Keratinocyte (primary cell): ENCODE measurements around the gene KRTAP2-1. TPM values are rescaled to one million over a fixed set of nuclear protein-coding genes. Genes with fewer than 3 reads are reported as not detected.

Experiments
- DNase-seq: peaks from one replicate; pipeline ENCODE4 v3.0.0-alpha.2; 2011; ENCODE audit warnings: low read depth, missing footprints, low spot score
- FAIRE-seq: peaks from 2 replicates; lab custom pipeline; 2011; peaks lifted over from hg19 to GRCh38; lab: Jason Lieb, UNC
- H2AFZ ChIP-seq: 2 replicates; pipeline ENCODE4 v1.6.0; 2012; ENCODE audit warnings: low read length, control low read depth, inconsistent platforms; ENCODE audit not compliant: control insufficient read depth
- H3K27ac ChIP-seq: 2 replicates; pipeline ENCODE4 v1.5.1; 2011; ENCODE audit warnings: low read length; ENCODE audit not compliant: control insufficient read depth, insufficient read depth
- H3K27me3 ChIP-seq: 3 replicates; pipeline ENCODE4 v1.6.0; 2011; ENCODE audit warnings: low read length; ENCODE audit not compliant: control insufficient read depth, insufficient read depth; ENCODE audit errors: extremely low read depth
- H3K36me3 ChIP-seq, 2 experiments: 2 replicates in 1 of 2; 3 replicates in 1 of 2; pipeline ENCODE4 v1.5.1; 2011; ENCODE audit warnings: low read length in 2 of 2, mild to moderate bottlenecking in 1 of 2; ENCODE audit not compliant: control insufficient read depth in 2 of 2, insufficient read depth in 2 of 2; ENCODE audit errors: extremely low read depth in 1 of 2
- H3K4me1 ChIP-seq: 3 replicates; pipeline ENCODE4 v1.5.1; 2011; ENCODE audit warnings: low read length; ENCODE audit not compliant: control insufficient read depth, insufficient read depth; ENCODE audit errors: extremely low read depth
- H3K4me2 ChIP-seq: 3 replicates; pipeline ENCODE4 v1.6.0; 2011; ENCODE audit warnings: low read depth, low read length; ENCODE audit not compliant: control insufficient read depth, insufficient read depth; ENCODE audit errors: extremely low read depth
- H3K4me3 ChIP-seq, 3 experiments: fragments of 200-600 bp in 1 of 3; sonication (generic) in 1 of 3; 2 replicates in 2 of 3; 3 replicates in 1 of 3; pipeline ENCODE4 v1.5.1; 2011 to 2016; ENCODE audit warnings: low read length in 3 of 3, mild to moderate bottlenecking in 3 of 3, control low read depth in 2 of 3, inconsistent platforms in 1 of 3, low read depth in 1 of 3, mixed read lengths in 1 of 3, mixed run types in 1 of 3, moderate library complexity in 1 of 3; ENCODE audit not compliant: control insufficient read depth in 2 of 3, insufficient read depth in 2 of 3; ENCODE audit errors: extremely low read depth in 1 of 3
- H3K79me2 ChIP-seq: 2 replicates; pipeline ENCODE4 v1.6.0; 2012; ENCODE audit warnings: low read length; ENCODE audit not compliant: control insufficient read depth, insufficient read depth
- H3K9ac ChIP-seq: 3 replicates; pipeline ENCODE4 v1.6.0; 2011; ENCODE audit warnings: low read length; ENCODE audit not compliant: control insufficient read depth, insufficient read depth; ENCODE audit errors: extremely low read depth
- H3K9me1 ChIP-seq: 3 replicates; pipeline ENCODE4 v1.6.0; 2011; ENCODE audit warnings: low read length; ENCODE audit not compliant: control insufficient read depth, insufficient read depth; ENCODE audit errors: extremely low read depth
- H3K9me3 ChIP-seq: 2 replicates; pipeline ENCODE4 v1.5.1; 2012; ENCODE audit warnings: low read depth, low read length; ENCODE audit not compliant: control insufficient read depth
- H4K20me1 ChIP-seq: 3 replicates; pipeline ENCODE4 v1.6.0; 2011; ENCODE audit warnings: low read length; ENCODE audit not compliant: control insufficient read depth, insufficient read depth; ENCODE audit errors: extremely low read depth
- EZH2 ChIP-seq: IDR thresholded peaks from one replicate; pipeline ENCODE4 v1.6.1; 2012; ENCODE audit warnings: inconsistent platforms, mild to moderate bottlenecking, low read length, moderate library complexity
- dilution Hi-C: fragments of 300-500 bp; cut with MboI; formaldehyde crosslinking; loops from one replicate; pipeline ENCODE4 v1.7.0; 2020; ENCODE audit warnings: low sequenced_read_pairs; ENCODE audit not compliant: extremely low pct_ligation_motif_present
- polyA plus RNA-seq, 5 experiments: library from polyadenylated mRNA; depleted of rRNA in 3 of 5; stranded (reverse) in 3 of 5; stranded (forward) in 1 of 5; unstranded in 1 of 5; fragments of >200 nt; gene quantifications; 1 replicate in 1 of 5; 2 replicates in 3 of 5; 3 replicates in 1 of 5; pipeline versions ENCODE4 v1.2.1 to v1.2.3, GENCODE V29; 2011 to 2012; ENCODE audit warnings: missing spikeins in 2 of 5, low read depth in 1 of 5, low replicate concordance in 1 of 5
- TF ChIP-seq, protein P1 (sequence below), 3 experiments: IDR thresholded peaks in 1 of 3; conservative IDR thresholded peaks in 1 of 3; optimal IDR thresholded peaks in 1 of 3; 2 replicates in 2 of 3; 3 replicates in 1 of 3; pipeline versions ENCODE3 to v1.5.1; 2011; ENCODE audit warnings: low read length in 3 of 3, mild to moderate bottlenecking in 3 of 3, moderate library complexity in 2 of 3, control low read depth in 1 of 3, inconsistent platforms in 1 of 3; ENCODE audit not compliant: insufficient read depth in 2 of 3; ENCODE audit errors: extremely low read depth in 1 of 3

Gene KRTAP2-1
- polyA plus RNA-seq, 1 donor (not counting 4 experiments of a cell fraction or from before 2014, with no cell fraction given): not detected

DNA sequence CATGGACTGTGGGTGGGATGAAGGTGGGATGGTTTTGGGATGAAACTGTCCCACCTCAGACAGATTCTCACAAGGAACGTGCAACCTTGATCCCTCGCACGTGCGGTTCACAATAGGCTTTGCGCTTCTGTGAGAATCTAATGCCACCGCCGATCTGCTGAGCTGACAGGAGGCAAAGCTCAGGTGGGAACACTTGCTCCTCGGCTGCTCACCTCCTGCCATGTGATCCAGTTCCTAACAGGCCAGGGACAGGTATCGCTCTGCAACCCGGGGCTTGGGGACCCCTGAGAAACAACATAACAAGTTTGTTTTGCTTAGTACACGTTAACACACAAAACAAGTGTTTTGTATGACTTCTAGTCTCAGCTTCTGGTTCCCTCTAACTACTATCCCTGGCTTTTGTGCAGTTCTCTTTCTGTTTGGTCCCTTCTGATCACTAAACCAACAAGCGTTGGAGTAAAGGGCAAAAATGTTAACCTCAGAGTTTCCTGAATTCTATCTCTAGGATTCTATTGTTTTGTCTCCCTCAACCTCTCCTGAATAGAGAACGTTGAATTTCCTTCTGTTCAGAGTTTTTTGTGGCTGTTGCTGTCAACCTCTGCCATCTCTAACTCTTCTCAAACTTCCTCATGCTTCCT lies 30.4 kb downstream of the KRTAP2-1 start:
- Histone ChIP-seq H3K9ac (no peak overlapping the region), H3K9me1 (no peaks in the 10 kb centered on the region), H3K9me3 (no peaks in the 10 kb centered on the region), H3K4me2 (no peak overlapping the region), H3K79me2 (no peaks in the 10 kb centered on the region), H3K4me3 (no peak overlapping the region), H2AFZ (no peak overlapping the region), H3K4me1 (no peaks in the 10 kb centered on the region), H3K36me3 (no peaks in the 10 kb centered on the region), H4K20me1 (no peaks in the 10 kb centered on the region), H3K27ac (no peak overlapping the region), H3K27me3 (no peaks in the 10 kb centered on the region)
- TF ChIP-seq EZH2: no peak
- TF ChIP-seq, protein P1, sequence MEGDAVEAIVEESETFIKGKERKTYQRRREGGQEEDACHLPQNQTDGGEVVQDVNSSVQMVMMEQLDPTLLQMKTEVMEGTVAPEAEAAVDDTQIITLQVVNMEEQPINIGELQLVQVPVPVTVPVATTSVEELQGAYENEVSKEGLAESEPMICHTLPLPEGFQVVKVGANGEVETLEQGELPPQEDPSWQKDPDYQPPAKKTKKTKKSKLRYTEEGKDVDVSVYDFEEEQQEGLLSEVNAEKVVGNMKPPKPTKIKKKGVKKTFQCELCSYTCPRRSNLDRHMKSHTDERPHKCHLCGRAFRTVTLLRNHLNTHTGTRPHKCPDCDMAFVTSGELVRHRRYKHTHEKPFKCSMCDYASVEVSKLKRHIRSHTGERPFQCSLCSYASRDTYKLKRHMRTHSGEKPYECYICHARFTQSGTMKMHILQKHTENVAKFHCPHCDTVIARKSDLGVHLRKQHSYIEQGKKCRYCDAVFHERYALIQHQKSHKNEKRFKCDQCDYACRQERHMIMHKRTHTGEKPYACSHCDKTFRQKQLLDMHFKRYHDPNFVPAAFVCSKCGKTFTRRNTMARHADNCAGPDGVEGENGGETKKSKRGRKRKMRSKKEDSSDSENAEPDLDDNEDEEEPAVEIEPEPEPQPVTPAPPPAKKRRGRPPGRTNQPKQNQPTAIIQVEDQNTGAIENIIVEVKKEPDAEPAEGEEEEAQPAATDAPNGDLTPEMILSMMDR (optimal IDR thresholded peaks at IDR 0.05 in 1 of 3, IDR thresholded peaks at IDR 0.05 in 1 of 3, conservative IDR thresholded peaks at IDR 0.05 in 1 of 3; ENCODE audit: extremely low read depth in 1 of 3, insufficient read depth in 2 of 3, low read length in 3 of 3): no peak
- DNase-seq (no peak), FAIRE-seq (no peak)
- dilution Hi-C loops: no loop called here

GRCh38 chr17:41015454-41015853 lies 31.7 kb downstream of the KRTAP2-1 start:
- no peak for FAIRE-seq
- H3K4me1 ChIP-seq: no peaks in the 10 kb centered on the region
- dilution Hi-C loops: no loop called here

More at GRCh38 chr17:41015454-41015853, 31.7 kb downstream of the KRTAP2-1 start:
- Histone ChIP-seq H4K20me1 (no peaks in the 10 kb centered on the region), H3K9me1 (no peaks in the 10 kb centered on the region), H3K36me3 (no peaks in the 10 kb centered on the region), H2AFZ (no peak overlapping the region), H3K27ac (no peak overlapping the region), H3K4me3 (no peak overlapping the region), H3K9me3 (no peaks in the 10 kb centered on the region), H3K79me2 (no peaks in the 10 kb centered on the region), H3K4me2 (no peak overlapping the region), H3K9ac (no peak overlapping the region), H3K27me3 (no peaks in the 10 kb centered on the region)
- no peak for DNase-seq
- TF ChIP-seq, protein P1 (optimal IDR thresholded peaks at IDR 0.05 in 1 of 3, IDR thresholded peaks at IDR 0.05 in 1 of 3, conservative IDR thresholded peaks at IDR 0.05 in 1 of 3; ENCODE audit: extremely low read depth in 1 of 3, insufficient read depth in 2 of 3, low read length in 3 of 3): no peak
- TF ChIP-seq EZH2: no peak
